GM10248 (cell line): ENCODE data around the gene CHRNA4.
"Not testable (repeated sequence)": the region's sequence is repeated elsewhere in the genome, so short reads cannot be mapped to it uniquely, and the experiment has no call there.

Experiments
- CTCF ChIA-PET: fragments of 300-600 bp; sonication (Branson Sonifier 250); formaldehyde crosslinking; extraction: SDS; loops from one replicate; lab custom pipeline; 2021; ENCODE audit warnings: antibody characterized with exemption; lab: Yijun Ruan, JAX
- POLR2A ChIA-PET: fragments of 350-650 bp; sonication (Branson Sonifier 250); formaldehyde crosslinking; extraction: SDS; loops from one replicate; lab custom pipeline; 2020; ENCODE audit warnings: antibody characterized with exemption; lab: Yijun Ruan, JAX
- DNase-seq: peaks from one replicate; pipeline ENCODE4 v3.0.0; 2012; ENCODE audit errors: extremely low spot score
- TF ChIP-seq, protein P1 (sequence below): IDR thresholded peaks from 2 replicates; pipeline ENCODE4 v1.5.1; 2012; ENCODE audit warnings: mild to moderate bottlenecking, low read depth; ENCODE audit errors: extremely low read depth, missing control alignments, control extremely low read depth

CHRNA4 gene

DNA sequence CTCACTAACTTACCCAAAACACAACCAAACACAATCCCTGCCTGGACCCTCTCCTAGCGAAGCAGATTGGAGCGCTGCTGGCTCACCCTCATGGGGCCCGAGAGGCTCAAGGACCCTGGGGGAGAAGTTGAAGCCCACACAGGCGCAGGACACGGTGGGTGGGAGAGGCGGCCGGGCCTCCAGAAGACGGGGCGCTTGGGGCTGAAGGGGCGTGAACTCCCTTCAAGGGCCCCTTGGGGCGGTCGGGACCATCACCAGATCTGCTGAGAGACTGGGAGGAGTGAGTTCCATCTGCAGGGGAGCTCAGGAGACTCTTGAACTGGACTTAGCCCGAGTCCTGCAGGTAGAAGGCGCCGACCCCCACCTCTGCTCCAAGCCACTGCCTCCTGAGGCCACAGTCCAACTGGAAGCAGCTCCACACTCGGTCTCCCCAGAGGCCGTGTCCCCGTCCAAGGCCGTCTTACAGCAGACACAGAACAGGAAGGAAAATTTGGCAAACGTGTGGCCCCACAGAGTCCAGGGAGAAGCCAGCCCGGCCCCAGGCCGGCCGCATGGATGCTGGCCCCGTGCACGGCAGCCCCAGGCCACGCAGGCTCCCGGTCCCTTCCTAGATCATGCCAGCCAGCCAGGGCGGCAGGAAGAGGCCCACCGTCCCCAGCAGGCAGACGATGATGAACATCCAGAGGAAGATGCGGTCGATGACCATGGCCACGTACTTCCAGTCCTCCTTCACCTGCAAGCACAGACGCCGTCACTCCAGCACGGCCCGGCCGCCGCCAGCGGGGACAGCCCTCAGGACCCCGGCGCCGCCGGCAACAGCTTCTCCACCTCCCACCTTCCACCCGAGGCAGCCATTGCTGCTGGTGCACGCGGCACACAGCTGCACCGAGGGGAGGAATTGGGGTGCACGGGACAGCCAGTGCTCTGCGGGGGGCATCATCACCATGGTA is 14.7 kb downstream of the CHRNA4 start:
- no peak for DNase-seq
- POLR2A ChIA-PET, result no interaction called here
- TF ChIP-seq, protein P1, sequence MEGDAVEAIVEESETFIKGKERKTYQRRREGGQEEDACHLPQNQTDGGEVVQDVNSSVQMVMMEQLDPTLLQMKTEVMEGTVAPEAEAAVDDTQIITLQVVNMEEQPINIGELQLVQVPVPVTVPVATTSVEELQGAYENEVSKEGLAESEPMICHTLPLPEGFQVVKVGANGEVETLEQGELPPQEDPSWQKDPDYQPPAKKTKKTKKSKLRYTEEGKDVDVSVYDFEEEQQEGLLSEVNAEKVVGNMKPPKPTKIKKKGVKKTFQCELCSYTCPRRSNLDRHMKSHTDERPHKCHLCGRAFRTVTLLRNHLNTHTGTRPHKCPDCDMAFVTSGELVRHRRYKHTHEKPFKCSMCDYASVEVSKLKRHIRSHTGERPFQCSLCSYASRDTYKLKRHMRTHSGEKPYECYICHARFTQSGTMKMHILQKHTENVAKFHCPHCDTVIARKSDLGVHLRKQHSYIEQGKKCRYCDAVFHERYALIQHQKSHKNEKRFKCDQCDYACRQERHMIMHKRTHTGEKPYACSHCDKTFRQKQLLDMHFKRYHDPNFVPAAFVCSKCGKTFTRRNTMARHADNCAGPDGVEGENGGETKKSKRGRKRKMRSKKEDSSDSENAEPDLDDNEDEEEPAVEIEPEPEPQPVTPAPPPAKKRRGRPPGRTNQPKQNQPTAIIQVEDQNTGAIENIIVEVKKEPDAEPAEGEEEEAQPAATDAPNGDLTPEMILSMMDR, result no peak
- CTCF ChIA-PET, result interaction anchor here (0.6 kb wide), 1 partner anchor 36 kb away, joined by 3 read pairs; no protein-coding TSS in a partner anchor

DNA sequence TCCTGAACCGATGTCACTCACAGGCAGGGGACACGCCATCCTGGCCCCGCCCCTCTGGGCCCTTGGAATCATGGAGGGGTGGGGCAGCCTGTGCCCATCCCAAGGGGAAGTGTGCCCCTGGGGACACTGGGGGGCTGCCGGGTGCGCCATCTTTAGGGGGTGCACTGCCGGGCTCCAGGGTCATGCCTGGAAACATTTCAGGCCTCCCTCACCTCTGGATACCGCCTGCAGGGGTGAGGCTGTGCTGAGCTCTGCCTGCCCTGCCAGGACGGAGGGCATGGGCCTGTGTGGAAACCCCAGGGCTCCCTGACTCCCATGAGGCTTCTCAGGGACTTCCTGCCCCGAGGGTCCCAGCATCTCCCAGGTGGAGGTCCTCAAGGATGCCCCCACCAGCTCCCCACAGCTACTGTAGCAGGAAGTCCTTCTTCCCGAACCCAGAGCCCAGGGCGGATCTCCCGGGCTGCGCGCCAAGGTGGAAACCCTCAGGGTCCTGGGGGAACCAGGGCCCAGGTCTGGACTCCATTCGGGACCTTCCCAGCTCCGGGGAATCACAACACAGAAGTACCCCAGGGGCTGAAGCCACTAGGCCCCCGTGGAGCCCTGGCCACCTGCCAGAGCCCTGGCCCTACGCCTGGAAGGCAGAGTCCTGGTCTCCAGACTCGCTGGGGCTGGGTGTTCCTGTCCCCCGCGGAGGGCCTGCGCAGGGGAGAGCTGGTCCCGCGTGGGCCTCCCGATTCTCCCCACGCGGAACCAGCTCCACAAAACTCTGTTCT is 15.6 kb downstream of the CHRNA4 start:
- CTCF ChIA-PET, result interaction anchor here (0.6 to 1.3 kb wide), 2 partner anchors 10 to 36 kb away, joined by 3 read pairs; no protein-coding TSS in a partner anchor
- POLR2A ChIA-PET, result no interaction called here

DNA sequence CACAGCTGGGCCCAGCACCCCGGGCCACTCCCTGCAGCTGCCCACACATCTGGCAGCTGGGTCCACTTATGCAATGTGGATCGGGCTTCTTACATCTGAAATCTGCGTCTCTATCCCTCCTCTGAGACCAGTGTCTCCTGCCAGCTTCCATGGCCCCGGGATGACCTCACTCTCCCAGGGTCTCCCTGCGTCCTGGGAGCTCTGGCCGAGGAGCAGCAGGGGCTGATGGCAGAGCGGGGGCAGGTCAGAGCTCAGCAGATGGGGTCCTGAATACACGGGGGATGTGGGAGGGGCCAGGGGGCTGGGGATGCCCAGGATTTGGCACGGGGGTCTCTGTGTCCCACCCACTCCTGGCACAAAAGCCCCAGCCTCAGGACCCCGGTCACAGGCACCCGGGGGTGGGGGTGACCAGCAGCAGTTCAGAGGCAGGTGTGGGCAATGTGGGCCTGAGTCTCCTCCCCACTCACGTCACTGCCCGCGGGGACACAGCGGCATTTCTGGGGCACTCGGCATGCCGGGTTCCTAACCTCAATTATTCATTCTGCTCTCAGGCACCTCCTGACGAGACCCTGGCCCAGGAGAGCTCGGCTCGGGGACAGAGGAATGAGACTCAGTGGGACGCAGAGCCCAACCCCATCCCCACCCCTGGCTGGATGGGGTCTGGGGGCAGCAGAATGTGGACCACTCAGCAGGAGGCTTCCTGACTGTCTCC is 16.4 kb downstream of the CHRNA4 start:
- CTCF ChIA-PET, result interaction anchor here (1.3 kb wide), 1 partner anchor 10 kb away, joined by 3 read pairs; no protein-coding TSS in a partner anchor
- POLR2A ChIA-PET, result no interaction called here
- no peak for DNase-seq
- TF ChIP-seq, protein P1, result no peak

More for the DNA sequence above, 15.6 kb downstream of the CHRNA4 start:
- TF ChIP-seq, protein P1, result no peak
- no peak for DNase-seq

DNA sequence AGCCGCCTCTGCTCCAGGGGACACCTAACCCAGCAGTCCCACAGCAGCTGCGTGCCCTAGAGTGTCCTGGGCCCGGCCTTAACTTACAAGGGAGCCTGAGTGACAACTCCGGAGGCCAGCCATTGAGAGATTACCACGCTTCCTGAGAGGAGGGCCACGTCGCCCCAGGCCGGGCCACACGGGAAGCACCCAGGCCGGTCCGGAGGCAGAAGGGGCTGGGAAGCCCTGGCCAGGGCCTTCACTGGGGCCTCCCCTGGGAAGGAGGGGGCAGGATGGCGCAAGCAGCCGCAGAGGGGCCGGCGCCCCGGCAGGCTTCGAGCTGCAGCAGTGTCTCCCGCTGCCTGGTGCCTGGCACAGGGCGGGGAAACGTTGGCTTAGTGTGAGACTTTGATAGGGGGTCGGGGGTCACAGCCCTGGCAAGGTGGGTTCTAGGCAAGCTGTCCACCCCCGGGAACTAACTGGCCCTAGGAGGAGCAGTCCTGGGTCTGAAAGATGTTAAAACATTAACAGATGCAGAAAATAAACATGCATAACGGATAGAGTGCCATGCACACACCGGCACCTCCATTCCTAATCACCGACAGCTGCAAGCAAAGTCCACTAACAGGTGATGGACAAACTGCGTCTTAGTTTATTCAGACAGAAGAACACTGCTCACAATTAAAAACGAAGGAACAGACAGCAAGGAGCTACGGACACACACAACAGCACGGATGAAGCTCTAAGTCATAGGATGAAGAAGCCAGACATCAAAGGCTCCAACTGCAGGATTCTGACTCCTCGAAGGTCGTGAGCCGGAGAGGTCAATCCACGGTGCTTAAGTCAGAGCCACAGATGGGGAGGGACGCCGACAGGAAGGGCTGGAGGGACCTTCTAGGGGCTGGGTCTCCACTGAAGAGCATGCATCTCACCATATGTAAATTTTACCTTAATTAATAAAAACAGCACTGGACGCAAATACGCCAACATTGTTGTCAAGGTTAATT is 17.4 kb downstream of the CHRNA4 start:
- POLR2A ChIA-PET, result no interaction called here
- TF ChIP-seq, protein P1, result no peak
- CTCF ChIA-PET, result no interaction called here
- no peak for DNase-seq

DNA sequence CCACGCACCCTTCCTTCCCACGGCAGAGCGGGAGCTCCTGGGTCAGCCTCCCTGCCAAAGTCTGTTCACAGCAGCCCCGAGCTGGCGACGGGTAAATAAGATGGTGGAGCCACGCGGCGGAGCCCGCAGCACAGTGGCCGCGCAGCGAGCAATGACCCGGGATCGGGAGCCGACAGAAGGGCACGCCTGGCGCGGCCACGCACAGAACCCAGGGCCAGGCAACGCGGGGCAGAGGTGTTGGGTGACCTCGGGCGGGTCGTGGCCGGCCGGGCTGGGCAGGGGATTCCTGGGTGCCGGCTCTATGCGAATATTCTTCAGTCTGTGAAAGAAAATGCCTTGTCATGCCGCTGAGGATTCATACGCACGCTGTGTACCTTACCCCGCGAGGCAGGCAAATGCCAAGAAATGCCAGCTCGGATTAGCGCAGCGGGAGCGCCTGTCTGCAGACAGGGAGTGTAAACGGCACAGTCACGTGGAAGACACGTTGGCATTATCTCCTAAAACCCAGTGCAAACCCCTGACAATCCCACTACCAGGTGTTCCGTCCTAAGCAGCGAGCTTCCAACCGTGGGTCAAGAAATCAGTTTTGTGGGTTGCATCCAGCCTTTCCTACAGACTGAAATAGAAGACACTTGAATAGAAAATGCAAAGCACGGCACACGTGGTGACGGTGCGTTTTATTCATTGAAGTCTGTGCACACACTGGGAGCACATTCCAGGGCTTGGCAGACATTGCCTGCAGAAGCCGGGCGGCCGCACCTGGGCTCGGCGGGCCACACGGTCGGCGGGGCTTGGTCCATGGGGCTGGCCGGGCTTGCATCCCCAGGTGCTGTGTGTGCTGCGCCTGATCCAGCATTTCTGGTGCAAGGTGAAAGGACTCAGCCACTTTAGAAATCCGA is 18.3 kb downstream of the CHRNA4 start:
- TF ChIP-seq, protein P1, result no peak
- POLR2A ChIA-PET, result no interaction called here
- CTCF ChIA-PET, result no interaction called here
- DNase-seq, result no peak

DNA sequence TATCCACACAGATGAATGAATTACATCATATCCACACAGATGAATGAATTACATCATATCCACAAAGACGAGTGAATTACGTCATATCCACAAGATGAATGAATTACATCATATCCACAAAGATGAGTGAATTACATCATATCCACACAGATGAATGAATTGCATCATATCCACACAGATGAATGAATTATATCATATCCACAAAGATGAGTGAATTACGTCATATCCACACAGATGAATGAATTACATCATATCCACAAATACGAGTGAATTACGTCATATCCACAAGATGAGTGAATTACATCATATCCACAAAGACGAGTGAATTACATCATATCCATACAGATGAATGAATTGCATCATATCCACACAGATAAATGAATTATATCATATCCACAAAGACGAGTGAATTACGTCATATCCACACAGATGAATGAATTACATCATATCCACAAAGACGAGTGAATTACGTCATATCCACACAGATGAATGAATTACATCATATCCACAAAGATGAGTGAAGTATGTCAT is 20.9 kb downstream of the CHRNA4 start:
- POLR2A ChIA-PET, CTCF ChIA-PET, DNase-seq: not testable (repeated sequence)

DNA sequence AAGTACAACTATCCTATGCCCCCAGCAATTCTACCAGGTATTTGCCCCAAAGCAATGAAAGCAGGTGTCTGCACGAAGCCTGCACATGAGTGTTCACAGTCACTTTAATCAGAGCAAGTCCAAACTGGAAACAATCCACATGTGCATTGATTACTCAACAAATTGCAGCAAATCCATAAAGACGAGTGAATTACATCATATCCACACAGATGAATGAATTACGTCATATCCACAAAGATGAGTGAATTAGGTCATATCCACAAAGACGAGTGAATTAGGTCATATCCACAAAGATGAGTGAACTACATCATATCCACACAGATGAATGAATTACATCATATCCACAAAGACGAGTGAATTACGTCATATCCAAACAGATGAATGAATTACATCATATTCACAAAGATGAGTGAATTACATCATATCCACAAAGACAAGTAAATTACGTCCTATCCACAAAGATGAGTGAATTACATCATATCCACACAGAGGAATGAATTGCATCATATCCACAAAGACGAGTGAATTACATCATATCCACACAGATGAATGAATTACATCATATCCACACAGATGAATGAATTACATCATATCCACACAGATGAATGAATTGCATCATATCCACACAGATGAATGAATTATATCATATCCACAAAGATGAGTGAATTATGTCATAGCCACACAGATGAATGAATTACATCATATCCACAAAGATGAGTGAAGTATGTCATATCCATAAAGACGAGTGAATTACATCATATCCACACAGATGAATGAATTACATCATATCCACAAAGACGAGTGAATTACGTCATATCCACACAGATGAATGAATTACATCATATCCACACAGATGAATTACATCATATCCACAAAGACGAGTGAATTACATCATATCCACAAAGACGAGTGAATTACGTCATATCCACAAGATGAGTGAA is 21.7 kb downstream of the CHRNA4 start:
- CTCF ChIA-PET, result interaction anchor here (1.6 kb wide), 1 partner anchor 39 kb away, joined by 3 read pairs; no protein-coding TSS in a partner anchor
- POLR2A ChIA-PET, DNase-seq: not testable (repeated sequence)
